ENCODE data around the gene NSDHL.

Gene NSDHL

DNA sequence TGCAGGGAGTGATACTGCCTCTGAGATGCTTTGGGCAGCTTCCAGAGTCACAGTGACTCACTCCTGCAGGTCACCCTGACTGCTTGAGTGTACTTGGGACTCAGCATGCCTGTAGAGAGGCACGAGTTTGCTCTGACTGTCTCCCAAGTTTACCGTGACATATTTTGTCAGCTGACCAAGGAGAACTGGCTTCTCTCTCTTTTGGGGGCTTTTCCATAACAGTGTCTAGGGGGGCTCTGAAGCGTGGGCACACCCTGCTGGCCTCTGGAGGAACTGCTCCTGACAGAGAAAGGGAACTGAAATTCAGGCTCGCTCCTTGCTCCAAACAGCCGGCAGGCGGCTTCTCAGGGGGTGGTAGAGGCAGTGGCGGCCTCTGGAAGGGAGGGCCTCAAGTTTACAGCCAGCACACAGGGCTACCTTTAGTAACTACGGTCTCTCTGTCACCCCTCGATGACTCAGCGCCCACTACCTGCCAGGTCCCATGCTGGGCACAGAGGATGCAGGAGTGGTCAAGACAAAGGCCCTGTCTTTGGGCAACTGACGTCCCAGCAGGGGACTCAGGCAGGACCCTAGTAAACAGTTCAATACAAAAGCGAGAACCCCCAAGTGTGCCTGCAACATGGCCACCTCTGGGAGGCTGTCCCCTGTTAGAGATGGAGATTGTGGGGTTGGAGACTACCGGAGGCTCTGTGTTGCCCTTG is 84.8 kb downstream of the NSDHL start:
- no peak for DNase-seq

DNA sequence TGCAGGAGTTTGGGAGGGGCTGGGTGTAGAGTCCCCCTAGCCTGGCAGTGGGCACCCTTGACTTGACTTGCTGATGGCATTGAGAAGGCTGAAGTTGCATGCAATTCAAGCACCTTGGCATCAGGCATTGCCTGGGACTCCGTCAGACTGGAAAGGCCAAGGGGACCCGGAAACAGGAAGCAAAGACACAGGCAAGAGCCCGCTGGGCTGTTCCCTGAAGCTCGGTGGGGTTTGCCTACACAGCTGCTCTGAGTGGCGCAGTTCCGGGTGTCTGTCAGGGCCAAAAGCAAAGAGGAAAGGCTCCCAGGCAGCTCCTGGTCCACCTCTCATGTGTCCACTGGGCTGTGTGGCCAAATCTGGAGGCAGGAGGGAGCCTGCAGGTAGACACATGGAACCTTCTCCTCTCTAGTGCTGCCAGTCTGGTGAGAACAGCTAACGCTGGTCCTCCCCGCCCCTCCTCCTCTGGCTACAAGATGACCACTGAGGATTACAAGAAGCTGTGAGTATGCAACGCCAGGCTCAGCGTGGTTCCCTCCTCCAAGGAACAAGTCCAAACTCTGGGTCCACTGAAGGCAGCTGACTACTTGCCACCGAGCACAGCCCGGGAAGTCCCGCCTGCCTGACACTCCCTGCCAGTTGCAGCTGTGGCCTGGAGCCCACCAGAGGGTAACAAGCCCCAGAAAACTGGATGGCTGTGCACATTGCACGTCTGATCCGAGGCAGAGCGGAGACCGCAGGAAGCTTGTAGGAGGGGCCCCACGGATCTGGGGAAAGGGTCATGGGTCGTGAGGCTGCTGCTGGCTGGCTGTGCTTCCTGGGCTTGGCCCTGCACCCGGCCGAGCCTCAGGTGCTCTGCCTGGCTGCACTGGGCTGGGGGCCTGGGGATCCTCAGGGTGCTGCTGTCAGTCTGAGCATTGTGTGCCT is 87.1 kb downstream of the NSDHL start:
- DNase-seq, result no peak

DNA sequence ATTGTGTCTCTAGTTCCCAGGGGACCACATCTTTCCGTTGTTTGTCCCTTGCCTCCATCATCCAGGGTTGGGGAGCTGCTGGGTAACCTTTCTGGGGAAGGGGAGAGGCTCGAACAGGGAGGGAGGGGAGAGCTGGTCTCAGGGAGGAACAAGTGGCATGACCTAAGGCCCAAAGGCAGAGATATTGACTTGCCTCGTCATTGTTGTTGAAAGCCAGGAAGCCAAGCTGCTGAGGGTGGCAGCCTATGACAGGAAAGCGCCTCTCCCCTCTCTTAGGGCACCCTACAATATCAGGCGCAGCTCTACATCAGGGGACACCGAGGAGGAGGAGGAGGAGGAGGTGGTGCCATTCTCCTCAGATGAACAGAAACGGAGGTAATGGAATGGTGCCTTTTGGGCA is 87.8 kb downstream of the NSDHL start:
- no peak for DNase-seq
